ENCODE data around the gene PIP5K1B. TPM values are rescaled to one million over a fixed set of nuclear protein-coding genes. Genes with fewer than 3 reads are reported as not detected.

PIP5K1B gene
- total RNA-seq, 1 donor from 2014 or later, result 1.3 TPM

- no peak overlapping the region for H3K27ac Mint-ChIP-seq (ENCODE audit: unreplicated experiment)
- Histone ChIP-seq H3K9ac (ENCODE audit: low read length) (no peak overlapping the region), H3K36me3 (ENCODE audit: insufficient read depth, low read length) (no peaks in the 10 kb centered on the region), H2AFZ (ENCODE audit: low read depth, low read length) (no peak overlapping the region), H4K20me1 (ENCODE audit: insufficient read depth, low read length) (no peaks in the 10 kb centered on the region), H3K4me1 (ENCODE audit: insufficient read depth, low read length) (no peaks in the 10 kb centered on the region), H3K79me2 (ENCODE audit: insufficient read depth, low read length) (no peaks in the 10 kb centered on the region), H3K27ac (ENCODE audit: low read depth, low read length) (no peak overlapping the region), H3K9me3 (ENCODE audit: insufficient read depth, low read depth, low read length) (no peaks in the 10 kb centered on the region), H3K4me3 (ENCODE audit: insufficient read depth, low read depth, low read length) (no peak overlapping the region), H3K27me3 (ENCODE audit: insufficient read depth, low read length) (no peaks in the 10 kb centered on the region), H3K4me2 (ENCODE audit: low read length) (no peak overlapping the region)
- no peak overlapping the region for H3K4me3 Mint-ChIP-seq (ENCODE audit: unreplicated experiment)
- no peaks in the 10 kb centered on the region for H3K4me1 Mint-ChIP-seq (ENCODE audit: low read depth, unreplicated experiment)
- no peak for FAIRE-seq
- H3K27me3 Mint-ChIP-seq (ENCODE audit: low read depth, unreplicated experiment), result peaks cover 4% of the 10 kb centered on the region
- DNase-seq (ENCODE audit: low read depth), result no peak
- no peaks in the 10 kb centered on the region for H3K36me3 Mint-ChIP-seq (ENCODE audit: low read depth, unreplicated experiment)
- TF ChIP-seq CTCF (IDR thresholded peaks at IDR 0.05; ENCODE audit: insufficient read depth, low read depth, low read length) (no peak), EZH2 (IDR thresholded peaks at IDR 0.05; ENCODE audit: insufficient read depth, low read length) (no peak)
- peaks cover 4% of the 10 kb centered on the region for H3K9me3 Mint-ChIP-seq (ENCODE audit: unreplicated experiment)
Measured at GRCh38 chr9:68760674-68761333, 55.8 kb downstream of the PIP5K1B start.

GRCh38 chr9:68762570-68762969 lies 57.5 kb downstream of the PIP5K1B start:
- no peak overlapping the region for H3K4me3 Mint-ChIP-seq (ENCODE audit: unreplicated experiment)

More at GRCh38 chr9:68762570-68762969, 57.5 kb downstream of the PIP5K1B start:
- H3K36me3 Mint-ChIP-seq (ENCODE audit: low read depth, unreplicated experiment), result no peaks in the 10 kb centered on the region
- no peak for DNase-seq (ENCODE audit: low read depth)
- Histone ChIP-seq H3K79me2 (ENCODE audit: insufficient read depth, low read length) (no peaks in the 10 kb centered on the region), H2AFZ (ENCODE audit: low read depth, low read length) (no peak overlapping the region), H3K9ac (ENCODE audit: low read length) (no peak overlapping the region), H3K9me3 (ENCODE audit: insufficient read depth, low read depth, low read length) (no peaks in the 10 kb centered on the region), H3K4me1 (ENCODE audit: insufficient read depth, low read length) (no peaks in the 10 kb centered on the region), H4K20me1 (ENCODE audit: insufficient read depth, low read length) (no peaks in the 10 kb centered on the region), H3K4me3 (ENCODE audit: insufficient read depth, low read depth, low read length) (no peak overlapping the region), H3K36me3 (ENCODE audit: insufficient read depth, low read length) (no peaks in the 10 kb centered on the region), H3K27me3 (ENCODE audit: insufficient read depth, low read length) (no peaks in the 10 kb centered on the region), H3K4me2 (ENCODE audit: low read length) (no peak overlapping the region), H3K27ac (ENCODE audit: low read depth, low read length) (no peak overlapping the region)
- TF ChIP-seq EZH2 (IDR thresholded peaks at IDR 0.05; ENCODE audit: insufficient read depth, low read length) (no peak), CTCF (IDR thresholded peaks at IDR 0.05; ENCODE audit: insufficient read depth, low read depth, low read length) (no peak)
- H3K27me3 Mint-ChIP-seq (ENCODE audit: low read depth, unreplicated experiment), result peaks cover 4% of the 10 kb centered on the region
- no peak overlapping the region for H3K27ac Mint-ChIP-seq (ENCODE audit: unreplicated experiment)
- H3K4me1 Mint-ChIP-seq (ENCODE audit: low read depth, unreplicated experiment), result no peaks in the 10 kb centered on the region
- no peak for FAIRE-seq
- H3K9me3 Mint-ChIP-seq (ENCODE audit: unreplicated experiment), result peaks cover 4% of the 10 kb centered on the region

All from astrocyte (in vitro differentiated cells and primary cell).